ENCODE measurements around the gene CTNNA3. TPM values are rescaled to one million over a fixed set of nuclear protein-coding genes. Genes with fewer than 3 reads are reported as not detected.
"Not testable (repeated sequence)": the region's sequence is repeated elsewhere in the genome, so short reads cannot be mapped to it uniquely, and the experiment has no call there.

Gene CTNNA3
- total RNA-seq (2014; rRNA removed; shearing (Covaris generic)), result not detected in 2 replicates
- not detected in 2 replicates for polyA plus RNA-seq (2015; cell fraction: cytosol; rRNA removed)
- polyA plus RNA-seq (2015; cell fraction: nucleus; rRNA removed), result not detected in 2 replicates

GRCh38 chr10:67696029-67696428 lies at the start of gene CTNNA3:
Gene CTNNA3, minus strand, starts transcription at chr10:67696195.
- no peak for DNase-seq (ENCODE audit: low read depth)

- DNase-seq (ENCODE audit: low read depth), result no peak
These were observed 39.4 kb upstream of the CTNNA3 start for GRCh38 chr10:67735430-67735829.

- no peak for DNase-seq (ENCODE audit: low read depth)
These were observed 37.5 kb upstream of the CTNNA3 start for GRCh38 chr10:67733511-67733910.

GRCh38 chr10:67725567-67725966 lies 29.6 kb upstream of the CTNNA3 start:
- DNase-seq (ENCODE audit: low read depth), result no peak

GRCh38 chr10:67723601-67724000 lies 27.6 kb upstream of the CTNNA3 start:
- DNase-seq (ENCODE audit: low read depth), result no peak

- DNase-seq (ENCODE audit: low read depth), result no peak
These were observed 26.1 kb upstream of the CTNNA3 start for GRCh38 chr10:67722113-67722512.

- not testable (repeated sequence) for DNase-seq (ENCODE audit: low read depth)
These were observed 20.5 kb upstream of the CTNNA3 start for GRCh38 chr10:67716455-67716854.

GRCh38 chr10:67705921-67706320 lies 9.9 kb upstream of the CTNNA3 start:
- DNase-seq (ENCODE audit: low read depth), result no peak

- DNase-seq (ENCODE audit: low read depth), result not testable (repeated sequence)
These were observed 3.7 kb upstream of the CTNNA3 start for GRCh38 chr10:67699613-67700270.

- DNase-seq (ENCODE audit: low read depth), result no peak
These were observed 2.2 kb upstream of the CTNNA3 start for GRCh38 chr10:67698164-67698563.

- peak; percentile 25 for DNase-seq (ENCODE audit: low read depth)
These were observed 1.7 kb upstream of the CTNNA3 start for GRCh38 chr10:67697724-67698131.

GRCh38 chr10:67696679-67697078 lies 684 bp upstream of the CTNNA3 start:
- DNase-seq (ENCODE audit: low read depth), result no peak

- DNase-seq (ENCODE audit: low read depth), result no peak
These were observed 440 bp downstream of the CTNNA3 start for GRCh38 chr10:67695555-67695954.

- not testable (repeated sequence) for DNase-seq (ENCODE audit: low read depth)
These were observed 4.1 kb downstream of the CTNNA3 start for GRCh38 chr10:67691861-67692260.

GRCh38 chr10:67690540-67690939 lies 5.5 kb downstream of the CTNNA3 start:
- not testable (repeated sequence) for DNase-seq (ENCODE audit: low read depth)

GRCh38 chr10:67684140-67684539 lies 11.9 kb downstream of the CTNNA3 start:
- DNase-seq (ENCODE audit: low read depth), result not testable (repeated sequence)

- no peak for DNase-seq (ENCODE audit: low read depth)
These were observed 17.5 kb downstream of the CTNNA3 start for GRCh38 chr10:67678335-67678974.

GRCh38 chr10:67676208-67676825 lies 19.7 kb downstream of the CTNNA3 start:
- DNase-seq (ENCODE audit: low read depth), result no peak

- DNase-seq (ENCODE audit: low read depth), result no peak
These were observed 25.6 kb downstream of the CTNNA3 start for GRCh38 chr10:67670401-67670800.

GRCh38 chr10:67669978-67670377 lies 26.0 kb downstream of the CTNNA3 start:
- DNase-seq (ENCODE audit: low read depth), result no peak

- DNase-seq (ENCODE audit: low read depth), result peak; percentile 13
These were observed 27.5 kb downstream of the CTNNA3 start for GRCh38 chr10:67668448-67668847.

- DNase-seq (ENCODE audit: low read depth), result no peak
These were observed 29.0 kb downstream of the CTNNA3 start for GRCh38 chr10:67667035-67667425.
